HS-27A (cell line): ENCODE results near the gene MRPL36.

Experiments
- DNase-seq: peaks from one replicate; pipeline ENCODE4 v3.0.0-alpha.2; 2012; ENCODE audit warnings: low read depth, missing footprints

MRPL36 gene

GRCh38 chr5:1781726-1782384, 17.8 kb downstream of the MRPL36 start:
- DNase-seq: no peak

- DNase-seq: no peak
These were observed 18.5 kb downstream of the MRPL36 start for GRCh38 chr5:1781107-1781506.

DNA sequence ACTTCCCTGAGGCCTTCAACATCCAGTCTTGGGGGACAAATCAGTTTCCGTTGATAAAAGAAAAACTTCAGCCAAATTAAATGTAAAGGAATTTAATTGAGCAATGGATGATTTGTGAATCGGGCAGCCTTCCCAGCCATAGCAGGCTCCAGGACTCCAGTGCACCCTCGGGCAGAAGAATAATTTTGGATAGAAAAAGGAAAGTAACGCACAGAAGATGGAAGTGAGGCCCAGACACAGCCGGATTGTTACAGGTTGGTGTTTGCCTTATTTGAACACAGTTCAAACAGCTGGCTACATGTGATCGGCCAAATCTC, 19.1 kb downstream of the MRPL36 start:
- DNase-seq: no peak

DNA sequence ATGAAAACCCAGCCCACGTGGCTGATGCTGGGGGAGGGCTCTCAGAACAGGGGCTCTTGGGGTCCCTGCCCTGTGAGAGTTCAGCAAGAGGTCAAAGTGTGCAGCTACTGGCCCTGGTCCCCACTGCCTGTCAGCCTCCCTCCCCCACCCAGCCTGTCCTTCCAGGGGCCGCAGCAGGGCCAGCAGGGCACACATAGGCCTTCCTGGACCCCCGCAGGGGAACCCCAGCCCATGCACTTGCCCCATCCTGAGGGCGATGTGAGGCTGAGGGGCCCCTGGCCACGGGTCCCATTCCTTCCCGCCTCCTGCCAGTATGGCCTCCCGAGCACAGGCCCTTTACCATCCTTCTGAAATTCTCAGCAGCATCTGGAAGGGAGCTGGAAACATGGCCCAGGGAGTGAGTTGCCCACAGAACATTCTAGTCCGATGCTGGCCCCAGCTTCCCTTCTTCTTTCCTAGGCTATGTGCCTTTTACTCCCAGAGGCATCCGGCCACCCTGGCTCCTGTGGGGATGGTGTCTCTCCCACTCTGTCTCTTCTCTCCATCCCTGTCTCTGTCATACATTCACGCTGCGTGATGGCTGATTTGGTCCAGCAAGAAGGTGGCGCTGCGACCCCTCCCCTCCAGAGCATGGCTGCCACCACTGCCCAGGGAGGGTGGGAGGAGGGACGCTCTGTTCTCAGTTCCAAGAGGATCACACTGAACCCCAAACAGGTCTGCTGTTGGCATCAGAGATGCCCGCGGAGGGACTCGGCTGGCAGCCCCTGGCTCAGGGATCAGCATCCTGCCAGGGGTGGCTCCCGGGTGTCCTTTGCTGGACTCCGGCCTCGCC, 19.6 kb downstream of the MRPL36 start:
- no peak for DNase-seq

DNA sequence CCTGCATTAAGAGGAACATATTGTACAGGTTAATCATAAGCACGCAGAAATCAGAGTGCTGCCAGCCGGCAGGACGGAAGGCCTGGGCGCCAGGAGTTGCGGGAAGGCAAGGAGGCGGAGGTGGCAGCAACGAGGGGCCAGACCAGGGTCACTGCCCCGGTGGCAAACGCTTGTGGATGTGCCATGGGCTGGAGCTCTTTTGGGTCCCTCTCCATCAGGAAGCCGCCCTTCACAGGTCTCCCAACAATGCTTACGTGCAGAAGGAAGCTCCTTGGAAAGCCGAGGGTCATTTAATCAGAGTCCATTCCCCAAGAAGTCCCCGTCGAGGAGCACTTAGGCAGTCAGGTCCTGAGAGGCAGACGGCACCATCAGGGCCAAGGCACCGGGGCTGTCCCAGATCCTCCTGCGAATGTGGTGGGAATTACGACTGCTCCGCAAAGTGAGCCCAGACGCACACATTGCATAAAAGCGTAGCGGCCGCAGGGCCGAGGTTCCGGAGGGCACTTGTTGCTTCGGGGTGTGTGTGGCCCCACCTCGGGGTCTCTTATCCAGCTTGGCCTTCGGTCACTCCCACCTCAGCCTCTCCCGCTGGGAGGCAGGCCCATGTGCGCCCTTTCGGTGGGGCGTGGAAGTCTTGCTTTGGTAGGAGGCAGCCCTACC, 20.5 kb downstream of the MRPL36 start:
- no peak for DNase-seq

GRCh38 chr5:1778138-1779020, 21.3 kb downstream of the MRPL36 start:
- no peak for DNase-seq

GRCh38 chr5:1777281-1778137, 22.1 kb downstream of the MRPL36 start:
- DNase-seq: no peak

DNA sequence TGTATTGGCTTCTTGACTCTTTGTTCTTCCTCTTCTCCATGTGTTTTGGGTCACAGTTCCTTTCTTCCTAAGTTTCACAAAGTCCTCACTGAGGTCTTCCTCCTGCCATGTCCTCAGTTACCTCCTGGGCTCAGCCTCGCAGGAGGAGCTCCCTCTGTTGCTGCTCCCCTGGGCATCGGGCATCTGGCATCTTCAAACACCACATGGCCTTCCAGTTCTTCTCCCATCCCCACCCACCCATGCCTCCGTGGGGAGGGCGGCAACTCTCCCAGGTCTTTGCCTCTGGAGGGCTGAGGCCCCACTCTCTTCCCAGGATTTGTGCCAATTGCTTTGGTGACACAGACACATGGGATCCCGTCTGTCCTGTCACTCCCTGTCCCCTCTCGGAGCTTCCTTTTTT, 22.8 kb downstream of the MRPL36 start:
- no peak for DNase-seq

DNA sequence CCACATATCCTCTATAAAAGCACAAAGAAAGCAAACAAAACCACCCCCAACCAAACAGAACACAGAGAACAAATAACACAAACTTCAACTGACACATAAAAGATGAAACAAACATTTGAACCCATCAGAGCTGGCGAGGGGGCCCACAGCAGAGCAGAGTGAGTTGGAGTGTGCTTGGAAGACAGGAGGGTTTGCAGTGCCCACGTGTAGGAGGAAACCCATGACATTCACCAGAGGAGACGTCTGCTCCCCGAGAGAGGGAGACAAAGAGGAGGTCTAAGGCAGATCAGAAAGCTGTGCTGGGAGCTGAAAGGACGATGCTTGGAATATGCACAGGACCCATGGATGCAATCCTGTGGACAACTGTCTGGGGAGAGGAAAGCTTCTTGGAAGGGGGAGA, 27.0 kb downstream of the MRPL36 start:
- DNase-seq: no peak

DNA sequence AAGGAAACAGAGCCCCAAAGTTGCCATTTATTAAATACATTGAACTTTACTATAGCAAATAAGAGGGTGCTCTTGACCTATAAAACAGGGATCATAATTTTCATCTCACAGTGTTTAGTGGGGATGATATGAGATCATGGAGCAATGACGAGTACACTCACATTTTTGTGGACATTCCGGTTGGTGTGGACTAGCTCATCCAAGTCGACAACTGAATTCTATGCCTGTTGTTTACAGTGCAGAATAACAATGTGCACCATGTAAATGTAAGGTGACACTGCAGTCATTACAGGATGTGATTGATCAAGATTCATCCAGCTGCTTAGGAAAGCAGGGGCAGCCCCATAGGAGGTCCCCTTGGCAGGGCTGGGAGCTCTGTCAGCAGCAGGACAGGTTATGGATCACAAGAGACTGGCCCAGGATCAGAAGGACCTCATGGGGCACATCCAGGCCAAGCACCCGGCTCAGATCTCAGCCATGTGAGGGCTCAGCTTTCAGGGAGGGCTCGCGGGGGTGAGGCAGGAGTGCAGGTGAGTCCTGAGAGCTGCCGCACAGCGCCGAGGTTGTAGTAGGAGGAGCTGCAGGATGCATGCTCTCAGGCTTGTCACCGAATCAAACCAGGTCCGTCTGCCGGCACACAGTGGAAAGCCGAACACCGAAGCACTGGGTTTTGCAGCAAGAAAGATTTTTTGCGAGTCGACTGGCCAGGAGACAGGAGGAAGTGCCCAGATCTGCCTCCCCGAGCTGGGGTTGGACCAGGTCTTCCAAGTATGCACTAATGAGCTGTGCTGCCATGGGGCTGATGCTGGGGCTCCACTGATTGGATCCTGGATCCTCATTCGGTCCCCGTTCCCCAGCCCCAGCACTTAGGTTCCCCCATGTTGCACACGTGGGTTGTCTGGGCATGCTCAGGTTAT, 28.2 kb downstream of the MRPL36 start:
- DNase-seq: no peak

GRCh38 chr5:1770443-1770802, 29.2 kb downstream of the MRPL36 start:
- no peak for DNase-seq

- DNase-seq: no peak
These were observed 29.7 kb downstream of the MRPL36 start for GRCh38 chr5:1769752-1770442.

DNA sequence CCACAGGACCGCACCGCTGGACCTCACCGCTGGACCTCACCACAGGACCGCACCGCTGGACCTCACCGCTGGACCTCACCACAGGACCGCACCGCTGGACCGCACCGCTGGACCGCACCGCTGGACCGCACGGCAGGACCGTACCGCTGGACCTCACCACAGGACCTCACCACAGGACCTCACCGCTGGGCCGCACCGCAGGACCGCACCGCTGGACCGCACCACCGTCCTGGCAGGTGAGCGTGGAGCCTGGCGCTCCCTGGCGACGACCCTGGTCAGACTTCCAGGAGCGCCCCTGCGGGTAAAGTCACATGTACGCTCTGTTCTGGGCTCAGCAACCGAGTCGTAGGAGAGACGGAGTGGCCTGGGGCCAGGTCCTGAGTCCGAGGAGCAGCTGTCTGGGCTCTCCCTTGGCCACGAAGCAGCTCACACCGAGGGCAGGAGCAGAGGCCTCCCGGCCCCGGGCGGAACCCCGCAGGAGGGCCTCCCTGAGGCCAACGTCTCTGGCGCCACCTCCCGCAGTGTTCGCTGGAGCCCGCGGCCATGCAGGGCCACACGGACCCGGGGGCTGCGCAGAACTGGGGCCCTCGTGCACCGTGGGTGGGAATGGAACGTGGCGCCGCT, 30.5 kb downstream of the MRPL36 start:
- DNase-seq: no peak

- no peak for DNase-seq
These were observed 31.2 kb downstream of the MRPL36 start for GRCh38 chr5:1768283-1769000.

DNA sequence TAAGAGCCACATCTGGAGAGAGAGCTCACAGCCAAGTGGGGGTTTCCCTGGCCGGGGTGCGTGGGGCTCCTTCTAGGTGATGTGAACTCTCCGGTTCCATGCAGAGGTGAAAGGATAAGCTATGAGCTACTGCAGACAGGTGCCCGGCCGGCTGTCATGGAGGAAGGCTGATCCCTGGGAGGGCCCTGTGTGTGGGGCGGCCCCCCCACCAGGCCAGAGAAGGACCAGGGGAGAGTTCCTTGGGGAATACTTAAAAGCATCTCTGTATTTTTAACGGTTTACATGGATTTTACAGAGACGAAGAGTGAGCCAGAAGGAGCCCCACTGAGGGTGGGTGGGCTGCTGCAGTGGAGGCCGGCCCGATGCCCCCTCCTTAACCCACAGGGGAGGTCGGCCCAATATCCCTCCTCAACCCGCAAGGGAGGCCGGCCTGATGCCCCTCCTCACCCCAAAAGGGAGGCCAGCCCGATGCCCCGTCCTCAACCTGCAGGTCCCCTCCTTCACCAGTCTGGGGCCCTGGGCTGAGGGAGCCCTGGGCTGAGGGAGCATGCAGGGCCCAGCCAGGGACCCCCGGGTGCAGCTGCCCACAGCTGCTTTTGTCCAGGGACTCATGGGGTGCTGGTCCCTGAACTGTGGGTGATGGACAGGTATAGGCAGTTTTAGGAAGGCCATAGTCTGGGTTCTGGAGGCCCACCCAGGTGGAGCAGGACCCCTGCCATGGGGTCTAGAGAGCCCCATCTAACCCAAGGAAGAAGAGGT, 31.9 kb downstream of the MRPL36 start:
- DNase-seq: no peak

DNA sequence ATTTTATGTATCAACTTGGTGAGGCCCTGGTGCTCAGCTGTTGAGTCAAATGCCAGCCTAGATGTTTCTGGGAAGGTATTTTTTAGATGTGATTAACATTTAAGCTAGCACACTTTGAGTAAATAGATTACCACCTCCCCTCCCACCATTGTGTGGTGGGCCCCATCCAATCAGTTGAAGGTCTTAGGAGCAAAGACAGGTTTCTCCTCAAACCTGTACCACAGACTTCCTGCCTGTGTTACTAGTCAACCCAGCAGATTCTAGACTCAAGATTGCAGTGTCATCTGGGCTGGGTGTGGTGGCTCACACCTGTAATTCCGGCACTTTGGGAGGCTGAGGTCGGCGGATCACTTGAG, 33.8 kb downstream of the MRPL36 start:
- DNase-seq: no peak

- no peak for DNase-seq
These were observed 34.3 kb downstream of the MRPL36 start for GRCh38 chr5:1765141-1765879.
